GM23338 (cell line): ENCODE data around the gene ANKH. TPM values are rescaled to one million over a fixed set of nuclear protein-coding genes. Genes with fewer than 3 reads are reported as not detected.

Source experiments
- ATAC-seq: fragments of 200-7000 bp; cut with Tn5 transposase; 3 replicates; pipeline ENCODE4 v1.9.1; 2020
- DNase-seq: peaks from one replicate; pipeline ENCODE4 v3.0.0-alpha.2; 2015; ENCODE audit warnings: low spot score
- H2AFZ ChIP-seq: fragments of 200-600 bp; sonication (generic); 2 replicates; pipeline ENCODE4 v1.8.0; 2016; ENCODE audit warnings: antibody characterized with exemption, mild to moderate bottlenecking, moderate library complexity
- H3F3A ChIP-seq: fragments of 200-600 bp; sonication (generic); replicated peaks from 2 replicates; pipeline ENCODE4 v1.8.0; 2017; ENCODE audit warnings: antibody characterized with exemption, mixed run types, low read depth
- H3K27ac ChIP-seq: fragments of 200-600 bp; sonication (generic); 2 replicates; pipeline ENCODE4 v1.6.1; 2016; ENCODE audit warnings: low read depth
- H3K27me3 ChIP-seq: fragments of 200-600 bp; sonication (generic); 2 replicates; pipeline ENCODE4 v1.8.0; 2016; ENCODE audit warnings: mild to moderate bottlenecking, mixed run types, moderate library complexity; ENCODE audit not compliant: insufficient read depth
- H3K36me3 ChIP-seq: fragments of 200-600 bp; sonication (generic); 2 replicates; pipeline ENCODE4 v1.8.0; 2016; ENCODE audit warnings: mild to moderate bottlenecking; ENCODE audit not compliant: insufficient read depth
- H3K4me1 ChIP-seq: fragments of 200-600 bp; sonication (generic); 2 replicates; pipeline ENCODE4 v1.8.0; 2016; ENCODE audit warnings: mild to moderate bottlenecking, moderate library complexity; ENCODE audit not compliant: insufficient read depth
- H3K4me2 ChIP-seq: fragments of 200-600 bp; sonication (generic); 2 replicates; pipeline ENCODE4 v1.7.1; 2017; ENCODE audit warnings: mixed run types
- H3K4me3 ChIP-seq: fragments of 200-600 bp; sonication (generic); 2 replicates; pipeline ENCODE4 v1.6.1; 2016; ENCODE audit warnings: mixed run types
- H3K79me2 ChIP-seq: fragments of 200-600 bp; sonication (generic); replicated peaks from 2 replicates; pipeline ENCODE4 v1.8.0; 2017; ENCODE audit warnings: mild to moderate bottlenecking; ENCODE audit not compliant: insufficient read depth
- H3K9me2 ChIP-seq: fragments of 200-600 bp; sonication (generic); 2 replicates; pipeline ENCODE4 v1.8.0; 2017; ENCODE audit not compliant: insufficient read depth
- H4K20me1 ChIP-seq: fragments of 200-600 bp; sonication (generic); replicated peaks from 2 replicates; pipeline ENCODE4 v1.8.0; 2017; ENCODE audit warnings: mild to moderate bottlenecking; ENCODE audit not compliant: insufficient read depth
- H3K27ac Mint-ChIP-seq: 2 replicates; pipeline ENCODE4 v1.8.0; 2020; ENCODE audit warnings: inconsistent platforms, mild to moderate bottlenecking, moderate library complexity, mixed read lengths
- H3K27me3 Mint-ChIP-seq: 3 replicates; pipeline ENCODE4 v1.8.0; 2022; ENCODE audit warnings: low read depth, mild to moderate bottlenecking, moderate library complexity, mixed read lengths, inconsistent platforms; ENCODE audit not compliant: insufficient read depth, poor library complexity
- H3K36me3 Mint-ChIP-seq: 3 replicates; pipeline ENCODE4 v1.8.0; 2021; ENCODE audit warnings: low read depth, mild to moderate bottlenecking, inconsistent platforms, moderate library complexity, mixed read lengths
- H3K4me1 Mint-ChIP-seq: 3 replicates; pipeline ENCODE4 v1.8.0; 2020; ENCODE audit warnings: mild to moderate bottlenecking, inconsistent platforms, mixed read lengths
- H3K4me3 Mint-ChIP-seq: 3 replicates; pipeline ENCODE4 v1.8.0; 2021; ENCODE audit warnings: moderate library complexity, mild to moderate bottlenecking, inconsistent platforms, mixed read lengths
- H3K9me3 Mint-ChIP-seq: 3 replicates; pipeline ENCODE4 v1.8.0; 2020; ENCODE audit warnings: moderate library complexity, mild to moderate bottlenecking, inconsistent platforms, mixed read lengths
- CREB1 ChIP-seq: fragments of 250-450 bp; sonication (Bioruptor Pico); IDR thresholded peaks from 2 replicates; pipeline ENCODE4 v1.5.0; 2020; ENCODE audit warnings: low read depth, mild to moderate bottlenecking, moderate library complexity
- CTCF ChIP-seq, 2 experiments: fragments of 200-600 bp in 1 of 2; sonication (generic) in 1 of 2; conservative IDR thresholded peaks; 2 replicates each; pipeline versions ENCODE4 v1.5.1 to v1.6.1; 2016 to 2017; ENCODE audit warnings: antibody characterized with exemption in 2 of 2, low read depth in 2 of 2, mild to moderate bottlenecking in 2 of 2, moderate library complexity in 1 of 2
- EZH2phosphoT487 ChIP-seq: fragments of 200-600 bp; sonication (generic); IDR thresholded peaks from one replicate; pipeline ENCODE4 v1.8.1; 2018; ENCODE audit warnings: antibody characterized with exemption; ENCODE audit not compliant: unreplicated experiment
- JUNB ChIP-seq: IDR thresholded peaks from one replicate; pipeline ENCODE4 v1.6.1; 2016; ENCODE audit warnings: antibody characterized with exemption; ENCODE audit not compliant: unreplicated experiment
- NANOG ChIP-seq: IDR thresholded peaks from 2 replicates; pipeline ENCODE4 v1.6.1; 2016; ENCODE audit warnings: antibody characterized with exemption, borderline replicate concordance
- ZNF114 ChIP-seq: fragments of 250-450 bp; sonication (Bioruptor Pico); IDR thresholded peaks from 2 replicates; pipeline ENCODE4 v1.5.0; 2020; ENCODE audit warnings: mild to moderate bottlenecking, moderate library complexity
- ZNF331 ChIP-seq: fragments of 250-450 bp; sonication (Bioruptor Pico); IDR thresholded peaks from 2 replicates; pipeline ENCODE4 v1.5.0; 2020; ENCODE audit warnings: low read depth, mild to moderate bottlenecking, moderate library complexity
- ZNF462 ChIP-seq: fragments of 250-450 bp; sonication (Bioruptor Pico); IDR thresholded peaks from 2 replicates; pipeline ENCODE4 v1.5.0; 2020; ENCODE audit warnings: mild to moderate bottlenecking, moderate library complexity
- polyA plus RNA-seq: library from polyadenylated mRNA; unstranded; fragments of >200 nt; fragmentation: Nextera tagmentation; extraction: Ambion mirVana; gene quantifications from 2 replicates; pipeline ENCODE4 v1.2.1, GENCODE V29; 2016
- total RNA-seq: library from RNA; depleted of rRNA; stranded (reverse); fragments of >200 nt; shearing (Covaris generic); gene quantifications from 2 replicates; pipeline ENCODE4 v1.2.3, GENCODE V29; 2014

Gene ANKH
- total and polyA plus RNA-seq, 2 experiments from 2014 or later: 5.0 to 6.1 TPM

GRCh38 chr5:14868771-14869170 lies 2.8 kb downstream of the ANKH start:
- peaks cover 28% of the 10 kb centered on the region for H3K27me3 Mint-ChIP-seq
- H3K27ac ChIP-seq: no peak overlapping the region
- H3K4me1 Mint-ChIP-seq: peaks cover 15% of the 10 kb centered on the region
- H3K4me3 ChIP-seq: no peak overlapping the region
- H3K4me3 Mint-ChIP-seq: no peak overlapping the region
- H3K36me3 Mint-ChIP-seq: no peaks in the 10 kb centered on the region
- H3K4me2 ChIP-seq: no peak overlapping the region
- H3K79me2 ChIP-seq: no peaks in the 10 kb centered on the region; the same call in none of the 2 replicates
- no peak for TF ChIP-seq NANOG
- DNase-seq (no peak), ATAC-seq (no peak)
- H4K20me1 ChIP-seq: peaks cover 7% of the 10 kb centered on the region; the same call in 1 of the 2 replicates
- no peak overlapping the region for H2AFZ ChIP-seq
- peaks cover 12% of the 10 kb centered on the region; the same call in 1 of the 2 replicates for H3K4me1 ChIP-seq
- no peaks in the 10 kb centered on the region for H3K36me3 ChIP-seq
- no peaks in the 10 kb centered on the region for H3F3A ChIP-seq
- no peak overlapping the region for H3K27ac Mint-ChIP-seq
- H3K9me2 ChIP-seq: no peaks in the 10 kb centered on the region
- H3K27me3 ChIP-seq: peaks cover 42% of the 10 kb centered on the region
- no peaks in the 10 kb centered on the region for H3K9me3 Mint-ChIP-seq

DNA sequence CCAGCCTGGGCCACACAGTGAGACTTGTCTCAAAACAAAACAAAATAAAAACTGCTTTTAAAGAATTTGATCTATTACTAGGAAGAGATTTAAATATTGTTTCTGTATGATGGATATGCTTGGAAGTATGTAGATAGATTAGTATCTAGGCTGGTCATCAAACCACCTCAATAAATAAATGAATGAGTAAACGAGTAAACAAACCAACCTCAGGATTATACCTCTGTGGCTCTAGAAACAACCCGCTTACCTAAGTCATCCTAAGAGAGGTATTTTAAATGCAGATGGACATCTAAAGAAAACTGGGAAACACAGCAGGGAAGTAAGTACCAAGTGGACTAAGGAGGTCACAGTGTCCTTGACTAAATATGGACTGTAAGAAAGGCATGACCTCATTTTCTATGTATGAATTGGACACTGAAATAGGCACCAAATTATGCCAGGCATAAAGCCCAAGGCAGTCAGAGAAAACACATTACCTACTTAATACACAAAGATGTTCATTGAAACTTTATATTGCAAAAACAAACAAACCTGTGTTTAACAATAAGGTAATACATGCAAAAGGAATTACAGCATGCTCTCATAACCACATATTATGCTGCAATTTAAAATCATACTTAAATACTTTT lies 7.3 kb downstream of the ANKH start:
- Histone ChIP-seq H3K4me3 (no peak overlapping the region), H3K79me2 (no peaks in the 10 kb centered on the region; the same call in none of the 2 replicates), H3K4me2 (no peak overlapping the region), H4K20me1 (0 out of 2 replicates have a peak, but pooled peaks cover 1% of the 10 kb centered on the region), H3F3A (no peaks in the 10 kb centered on the region), H2AFZ (no peak overlapping the region), H3K4me1 (no peaks in the 10 kb centered on the region; the same call in 1 of the 2 replicates), H3K9me2 (no peaks in the 10 kb centered on the region), H3K27me3 (peaks cover 8% of the 10 kb centered on the region), H3K36me3 (no peaks in the 10 kb centered on the region), H3K27ac (no peak overlapping the region)
- Mint-ChIP-seq H3K27me3 (peaks cover 4% of the 10 kb centered on the region), H3K9me3 (no peaks in the 10 kb centered on the region), H3K4me1 (peaks cover 2% of the 10 kb centered on the region; the same call in 1 of the 3 replicates), H3K27ac (no peak overlapping the region), H3K4me3 (no peak overlapping the region), H3K36me3 (no peaks in the 10 kb centered on the region)
- no peak for TF ChIP-seq ZNF114 (CRISPR knock-in tag)
- TF ChIP-seq ZNF331 (CRISPR knock-in tag): no peak
- ATAC-seq (no peak), DNase-seq (no peak)

GRCh38 chr5:14863105-14863504 lies 8.5 kb downstream of the ANKH start:
- Histone ChIP-seq H2AFZ (no peak overlapping the region), H3K4me2 (no peak overlapping the region), H3K36me3 (no peaks in the 10 kb centered on the region), H3K4me1 (no peaks in the 10 kb centered on the region), H4K20me1 (no peaks in the 10 kb centered on the region), H3K9me2 (no peaks in the 10 kb centered on the region), H3K4me3 (no peak overlapping the region), H3K27ac (no peak overlapping the region), H3K79me2 (no peaks in the 10 kb centered on the region; the same call in none of the 2 replicates), H3K27me3 (no peaks in the 10 kb centered on the region), H3F3A (no peaks in the 10 kb centered on the region)
- Mint-ChIP-seq H3K27ac (no peak overlapping the region), H3K27me3 (peaks cover 3% of the 10 kb centered on the region), H3K4me3 (no peak overlapping the region), H3K36me3 (no peaks in the 10 kb centered on the region), H3K4me1 (peaks cover 2% of the 10 kb centered on the region; the same call in 1 of the 3 replicates), H3K9me3 (no peaks in the 10 kb centered on the region)
- DNase-seq (no peak), ATAC-seq (no peak)
- TF ChIP-seq ZNF462 (CRISPR knock-in tag) (no peak), NANOG (no peak), CTCF (conservative IDR thresholded peaks at IDR 0.05; ENCODE audit: low read depth in 2 of 2) (no peak), CREB1 (CRISPR knock-in tag) (no peak), ZNF331 (CRISPR knock-in tag) (no peak), ZNF114 (CRISPR knock-in tag) (no peak), JUNB (no peak), EZH2phosphoT487 (no peak)
